K562 (cell line): ENCODE results near the gene ZMIZ1. TPM values are rescaled to one million over a fixed set of nuclear protein-coding genes. Genes with fewer than 3 reads are reported as not detected.
A peak's percentile ranks its signal among the peaks of the same experiment; 100 is the strongest.

Experiments used
- ATF1 ChIP-seq, 2 experiments: fragments of 450-650 bp in 1 of 2; IDR thresholded peaks; 2 replicates each; pipeline ENCODE4 v1.6.1; 2016; ENCODE audit warnings: missing compliant biosample characterization in 1 of 2, missing genetic modification characterization in 1 of 2
- CLOCK ChIP-seq: fragments of 250-450 bp; sonication (Bioruptor Pico); IDR thresholded peaks from 2 replicates; pipeline ENCODE4 v1.4.0; 2020; ENCODE audit warnings: mild to moderate bottlenecking, moderate library complexity, borderline replicate concordance
- CUX1 ChIP-seq: fragments of 200-800 bp; sonication (Bioruptor generic); IDR thresholded peaks from 2 replicates; pipeline ENCODE4 v1.6.1; 2016; ENCODE audit warnings: missing genetic modification characterization, missing compliant biosample characterization
- DPF2 ChIP-seq: fragments of 450-650 bp; IDR thresholded peaks from 2 replicates; pipeline ENCODE4 v1.6.1; 2016
- ELF2 ChIP-seq: fragments of 250-450 bp; sonication (Bioruptor Pico); IDR thresholded peaks from 2 replicates; pipeline ENCODE4 v1.5.0; 2021; ENCODE audit warnings: mild to moderate bottlenecking
- FOXA3 ChIP-seq, 2 experiments: fragments of 450-650 bp in 1 of 2; sonication (generic) in 1 of 2; formaldehyde crosslinking; IDR thresholded peaks in 1 of 2; conservative IDR thresholded peaks in 1 of 2; 2 replicates each; pipeline versions ENCODE4 v1.4.0 to v1.8.0; 2020 to 2022; ENCODE audit warnings: mild to moderate bottlenecking in 2 of 2, missing genetic modification reagents in 1 of 2
- HDAC6 ChIP-seq: IDR thresholded peaks from 2 replicates; pipeline ENCODE4 v1.6.1; 2012; ENCODE audit warnings: low read depth, mild to moderate bottlenecking, control low read depth, inconsistent platforms, low read length, moderate library complexity
- ILK ChIP-seq: fragments of 450-650 bp; IDR thresholded peaks from 2 replicates; pipeline ENCODE4 v1.6.1; 2016; ENCODE audit warnings: missing genetic modification characterization, low read depth, mild to moderate bottlenecking, missing compliant biosample characterization, moderate library complexity, borderline replicate concordance
- MCM2 ChIP-seq: fragments of 450-650 bp; IDR thresholded peaks from 2 replicates; pipeline ENCODE4 v1.6.1; 2017; ENCODE audit warnings: low read depth, mild to moderate bottlenecking
- POLR2G ChIP-seq: fragments of 200-400 bp; formaldehyde crosslinking; IDR thresholded peaks from 2 replicates; pipeline ENCODE4 v1.6.1; 2017; ENCODE audit warnings: low read depth, mild to moderate bottlenecking, antibody characterized with exemption, low read length, moderate library complexity
- ZBTB1 ChIP-seq: sonication (generic); formaldehyde crosslinking; IDR thresholded peaks from 2 replicates; pipeline ENCODE4 v1.8.1; 2023; ENCODE audit warnings: missing genetic modification reagents, low read depth, mild to moderate bottlenecking, borderline replicate concordance
- ZNF140 ChIP-seq: fragments of 250-450 bp; sonication (Bioruptor Pico); IDR thresholded peaks from 2 replicates; pipeline ENCODE4 v1.8.0; 2021; ENCODE audit warnings: moderate library complexity, mild to moderate bottlenecking, inconsistent platforms
- ZNF175 ChIP-seq: fragments of 200-800 bp; sonication (Bioruptor generic); IDR thresholded peaks from 2 replicates; pipeline ENCODE4 v1.6.1; 2016; ENCODE audit warnings: low read depth, mild to moderate bottlenecking, missing genetic modification characterization, missing compliant biosample characterization
- polyA plus RNA-seq, 8 experiments: library from polyadenylated mRNA; depleted of rRNA in 4 of 8; stranded (reverse) in 5 of 8; unstranded in 3 of 8; fragments of >200 nt; fragmentation: Nextera tagmentation in 2 of 8; fragmentation: Illumina TruSeq in 1 of 8; extraction: Ambion mirVana in 2 of 8; extraction: Trizol in 1 of 8; gene quantifications; 2 replicates each; pipeline versions ENCODE4 v1.2.1 to v1.2.3, GENCODE V29; 2011 to 2014; ENCODE audit warnings: inconsistent platforms in 1 of 8, missing spikeins in 1 of 8
- total RNA-seq, 7 experiments: library from RNA; depleted of rRNA in 6 of 7; stranded (reverse); fragments of >200 nt in 6 of 7; fragmentation: Illumina TruSeq in 2 of 7; extraction: Trizol in 2 of 7; gene quantifications; 2 replicates each; pipeline versions ENCODE4 v1.2.1 to v1.2.3, GENCODE V29; 2011 to 2021; ENCODE audit warnings: low replicate concordance in 1 of 7
- TF ChIP-seq, protein P1 (sequence below): fragments of 250-450 bp; sonication (Bioruptor Pico); IDR thresholded peaks from 2 replicates; pipeline ENCODE4 v1.5.1; 2021; ENCODE audit warnings: mild to moderate bottlenecking
- TF ChIP-seq, protein P2 (sequence below): fragments of 450-650 bp; IDR thresholded peaks from 2 replicates; pipeline ENCODE4 v1.6.1; 2017; ENCODE audit warnings: mild to moderate bottlenecking, moderate library complexity

The ZMIZ1 gene
- total and polyA plus RNA-seq, 9 of the 15 experiments (the other 6 are each of a cell fraction or from before 2014, with no cell fraction given), result 1.0 to 37.3 (median 4.3) TPM

DNA sequence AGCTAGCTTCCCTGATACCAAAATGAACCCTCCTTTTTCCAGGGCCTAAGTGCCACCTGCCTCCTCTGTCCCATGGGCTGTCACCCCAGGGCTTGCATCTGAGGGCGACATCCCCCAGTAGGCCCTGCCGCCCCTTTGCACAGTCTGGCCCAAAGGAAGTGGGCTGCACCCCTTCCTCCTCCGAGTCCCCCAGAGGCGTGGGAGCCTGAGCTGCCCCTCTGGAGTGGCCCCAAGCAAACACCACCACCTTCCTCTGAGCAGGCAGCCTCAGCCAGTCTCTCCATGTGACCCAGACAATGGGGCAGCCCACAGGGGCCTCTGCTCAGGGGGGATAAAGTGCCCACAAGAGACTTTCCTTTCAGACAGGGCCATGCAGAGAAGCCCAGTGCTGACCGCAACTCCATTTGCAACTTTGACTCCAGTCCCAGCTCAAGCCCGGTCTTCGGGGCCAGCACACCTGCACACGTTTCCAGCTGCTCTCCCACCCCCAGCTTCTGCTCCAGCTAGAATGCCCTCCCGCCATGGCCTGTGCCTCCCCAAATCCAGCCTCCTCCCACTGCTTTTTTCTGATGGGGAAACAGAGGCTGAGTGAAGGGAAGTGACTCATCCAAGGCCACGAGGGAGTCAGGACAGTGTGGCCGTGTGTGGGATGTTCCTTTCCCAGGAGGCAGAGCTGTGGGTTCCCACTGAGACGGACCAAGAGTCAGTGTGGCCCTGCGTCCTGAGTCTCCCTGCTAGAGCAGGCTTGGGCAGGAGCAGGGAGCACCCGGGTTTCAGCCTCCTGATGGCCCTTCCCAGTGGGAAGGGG is 111.9 kb downstream of the ZMIZ1 start (continued):
- TF ChIP-seq ILK, result no peak
- peak; percentile 52; the same call in 1 of the 2 replicates for TF ChIP-seq DPF2
- TF ChIP-seq FOXA3 (CRISPR knock-in tag; conservative IDR thresholded peaks at IDR 0.05 in 1 of 2, IDR thresholded peaks at IDR 0.05 in 1 of 2), result 0 out of 4 replicates have a peak, but pooled peaks of 1 of the 2 experiments have one; percentile 25
- no peak for TF ChIP-seq ATF1 (CRISPR knock-in tag; IDR thresholded peaks at IDR 0.05)
- no peak for TF ChIP-seq ATF1 (tag; IDR thresholded peaks at IDR 0.05)
- no peak for TF ChIP-seq HDAC6
- no peak; the same call in 1 of the 2 replicates for TF ChIP-seq POLR2G
- TF ChIP-seq, protein P1, sequence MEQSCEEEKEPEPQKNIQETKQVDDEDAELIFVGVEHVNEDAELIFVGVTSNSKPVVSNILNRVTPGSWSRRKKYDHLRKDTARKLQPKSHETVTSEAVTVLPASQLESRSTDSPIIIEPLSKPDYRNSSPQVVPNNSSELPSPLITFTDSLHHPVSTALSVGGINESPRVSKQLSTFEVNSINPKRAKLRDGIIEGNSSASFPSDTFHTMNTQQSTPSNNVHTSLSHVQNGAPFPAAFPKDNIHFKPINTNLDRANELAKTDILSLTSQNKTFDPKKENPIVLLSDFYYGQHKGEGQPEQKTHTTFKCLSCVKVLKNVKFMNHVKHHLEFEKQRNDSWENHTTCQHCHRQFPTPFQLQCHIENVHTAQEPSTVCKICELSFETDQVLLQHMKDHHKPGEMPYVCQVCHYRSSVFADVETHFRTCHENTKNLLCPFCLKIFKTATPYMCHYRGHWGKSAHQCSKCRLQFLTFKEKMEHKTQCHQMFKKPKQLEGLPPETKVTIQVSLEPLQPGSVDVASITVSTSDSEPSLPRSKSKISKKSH, result no peak
- no peak for TF ChIP-seq ELF2 (CRISPR knock-in tag)
- no peak for TF ChIP-seq MCM2
- TF ChIP-seq ZNF140 (CRISPR knock-in tag), result no peak
- no peak for TF ChIP-seq CLOCK (CRISPR knock-in tag)
- TF ChIP-seq, protein P2, sequence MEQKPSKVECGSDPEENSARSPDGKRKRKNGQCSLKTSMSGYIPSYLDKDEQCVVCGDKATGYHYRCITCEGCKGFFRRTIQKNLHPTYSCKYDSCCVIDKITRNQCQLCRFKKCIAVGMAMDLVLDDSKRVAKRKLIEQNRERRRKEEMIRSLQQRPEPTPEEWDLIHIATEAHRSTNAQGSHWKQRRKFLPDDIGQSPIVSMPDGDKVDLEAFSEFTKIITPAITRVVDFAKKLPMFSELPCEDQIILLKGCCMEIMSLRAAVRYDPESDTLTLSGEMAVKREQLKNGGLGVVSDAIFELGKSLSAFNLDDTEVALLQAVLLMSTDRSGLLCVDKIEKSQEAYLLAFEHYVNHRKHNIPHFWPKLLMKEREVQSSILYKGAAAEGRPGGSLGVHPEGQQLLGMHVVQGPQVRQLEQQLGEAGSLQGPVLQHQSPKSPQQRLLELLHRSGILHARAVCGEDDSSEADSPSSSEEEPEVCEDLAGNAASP, result no peak
- no peak for TF ChIP-seq ZBTB1 (CRISPR knock-in tag)
- 0 out of 2 replicates have a peak, but pooled peaks have one; percentile 50 for TF ChIP-seq ZNF175 (CRISPR knock-in tag)
- no peak for TF ChIP-seq CUX1 (CRISPR knock-in tag)
